Stimulated activated CD4-positive, alpha-beta T cell treated with anti-CD3 and anti-CD28 coated beads, Interleukin-15, amount 100 ng/mL, for 48 hours (primary cell): ENCODE results near the gene TP53.
"Not testable (repeated sequence)": the region's sequence is repeated elsewhere in the genome, so short reads cannot be mapped to it uniquely, and the experiment has no call there.

Source experiments
- DNase-seq, 2 donors: peaks; one replicate each; pipeline ENCODE4 v3.0.0-alpha.2; 2020; ENCODE audit warnings: low read depth in 2 of 2

The TP53 gene

DNA sequence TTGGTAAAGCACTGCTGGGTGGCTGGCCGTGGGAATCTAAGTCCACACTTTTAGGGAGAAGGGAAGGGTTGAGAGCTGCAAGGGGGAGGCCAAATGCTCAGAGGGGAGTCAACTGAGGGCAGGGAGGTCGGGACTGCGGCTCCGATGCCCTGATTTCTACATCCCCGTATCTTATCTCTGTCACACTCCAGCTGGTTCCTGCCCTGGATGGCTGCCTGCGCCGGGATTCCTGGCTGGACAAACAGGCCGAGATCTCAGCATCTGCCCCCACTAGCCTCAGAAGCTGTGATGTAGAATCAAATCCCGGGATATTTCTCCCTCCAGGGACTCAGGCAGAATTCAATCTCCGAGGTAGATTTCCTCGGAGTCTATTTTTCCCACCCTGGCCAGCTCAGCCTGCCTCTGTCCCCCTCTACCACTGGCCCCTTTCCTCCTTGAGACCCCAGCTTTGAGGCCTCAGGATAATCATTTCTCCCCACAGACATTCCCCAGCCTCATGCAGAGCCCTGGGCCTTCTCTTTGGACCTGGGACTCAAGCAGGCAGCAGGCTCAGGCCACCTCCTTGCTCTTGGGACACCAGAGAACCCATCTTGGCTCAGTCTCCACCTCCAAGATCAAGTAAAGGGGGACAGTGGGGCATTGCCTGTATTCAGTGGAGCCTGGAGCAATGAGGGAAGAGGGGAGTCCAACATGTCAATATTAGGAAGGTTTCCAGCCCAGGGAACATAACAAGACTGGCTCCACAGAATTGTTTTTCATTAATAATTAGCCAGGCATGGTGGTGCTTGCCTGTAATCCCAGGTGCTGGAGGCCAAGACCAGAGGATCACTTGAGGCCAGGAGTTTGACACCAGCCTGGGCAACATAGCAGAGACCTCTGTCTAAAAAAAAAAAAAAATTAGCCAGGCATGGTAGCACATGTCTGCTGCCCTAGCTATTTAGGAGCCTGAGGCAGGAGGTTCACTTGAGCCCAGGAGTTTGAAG, 55.6 kb downstream of the TP53 start:
- no peak for DNase-seq

DNA sequence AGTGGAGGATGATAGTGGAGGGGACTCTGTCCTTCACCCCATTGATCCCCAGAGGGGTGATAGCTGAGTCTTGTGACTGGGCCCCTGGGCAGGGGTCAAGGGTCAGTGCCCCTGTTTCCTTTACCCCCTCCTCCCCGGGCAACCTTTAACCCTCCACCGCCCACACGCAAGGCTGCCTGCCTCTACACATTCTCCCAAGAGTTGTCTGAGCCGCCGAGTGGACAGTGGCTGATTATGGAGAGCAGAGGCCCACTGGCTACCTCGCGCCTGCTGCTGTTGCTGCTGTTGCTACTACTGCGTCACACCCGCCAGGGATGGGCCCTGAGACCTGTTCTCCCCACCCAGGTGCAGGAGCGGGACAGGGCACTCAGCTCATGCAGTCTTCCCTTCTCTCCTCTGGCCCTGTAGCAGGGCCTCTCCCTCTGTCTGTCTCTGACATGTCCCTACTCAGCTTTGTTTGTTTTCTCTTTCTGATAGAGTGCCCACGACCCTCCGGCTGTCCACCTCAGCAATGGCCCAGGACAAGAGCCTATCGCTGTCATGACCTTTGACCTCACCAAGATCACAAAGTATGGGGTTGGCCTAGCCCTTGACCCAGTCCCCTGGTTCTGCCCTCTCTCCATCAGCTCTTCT, 57.2 kb downstream of the TP53 start, which contains the start of gene SHBG:
TSS of gene SHBG (plus strand) at position 197 of the 633 bp plus-strand sequence. CDS start at position 235, 38 bp downstream.
- no peak for DNase-seq

DNA sequence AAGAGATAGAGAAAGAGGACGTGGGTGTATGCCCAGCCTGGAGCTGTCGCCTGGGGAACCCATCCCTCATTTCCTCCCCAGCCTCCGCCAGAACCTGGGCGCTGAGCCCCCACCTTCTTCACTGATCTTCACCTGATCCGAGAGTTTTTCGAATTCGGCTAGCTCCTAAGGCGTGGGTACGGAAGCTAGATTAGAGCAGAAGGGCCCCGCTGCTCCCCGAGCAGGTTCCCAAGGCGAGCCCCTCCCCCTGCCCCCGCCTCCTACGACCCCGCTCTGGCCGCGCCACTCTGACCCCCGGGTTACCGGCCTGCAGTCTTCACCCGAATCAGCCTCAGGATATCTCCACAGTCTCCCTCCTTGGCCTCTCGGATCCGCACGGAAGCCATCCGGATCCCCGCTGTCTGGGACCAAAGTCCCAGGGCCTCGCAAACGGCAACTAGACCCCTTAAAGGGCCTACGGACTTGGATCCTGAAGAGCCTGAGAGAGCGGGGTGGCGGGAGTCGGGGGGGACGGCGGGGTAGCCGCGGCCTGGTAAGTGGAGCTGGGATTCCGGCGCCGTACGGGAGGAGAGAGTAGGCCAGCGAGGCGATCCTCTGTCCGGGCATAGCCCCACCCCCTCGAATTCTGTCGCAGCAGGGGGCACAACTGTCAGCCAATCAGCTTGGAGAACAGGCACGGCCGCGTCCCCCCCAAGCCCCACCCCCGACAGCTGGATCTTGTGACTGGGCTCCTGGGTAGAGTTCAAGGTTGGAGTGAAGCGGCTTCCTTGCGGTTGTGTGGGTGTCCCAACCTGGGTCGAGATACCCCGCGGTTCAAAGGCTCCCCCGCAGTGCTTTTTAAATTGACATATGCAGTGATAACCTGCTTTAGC, 59.8 kb downstream of the TP53 start, which contains the start of gene SAT2:
TSS of gene SAT2 (minus strand) at position 572 of the 872 bp plus-strand sequence. CDS start at position 386, 186 bp downstream.
- DNase-seq, result peak; percentile 71 to 86

DNA sequence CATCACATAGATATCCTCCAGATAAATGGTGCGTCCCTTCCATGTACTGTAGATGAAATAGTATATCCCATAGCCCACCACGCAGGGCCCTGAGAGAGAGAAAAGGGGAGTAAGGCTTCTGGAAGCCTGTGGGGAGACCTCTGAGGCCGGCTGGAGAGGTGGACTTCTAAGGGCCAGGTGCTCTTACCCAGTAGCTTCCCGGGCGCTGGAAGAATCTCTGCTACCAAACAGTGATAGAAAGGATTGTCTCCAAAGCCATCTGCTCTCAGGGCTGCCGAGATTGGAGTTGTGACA, 60.4 kb downstream of the TP53 start:
- DNase-seq, result no peak

DNA sequence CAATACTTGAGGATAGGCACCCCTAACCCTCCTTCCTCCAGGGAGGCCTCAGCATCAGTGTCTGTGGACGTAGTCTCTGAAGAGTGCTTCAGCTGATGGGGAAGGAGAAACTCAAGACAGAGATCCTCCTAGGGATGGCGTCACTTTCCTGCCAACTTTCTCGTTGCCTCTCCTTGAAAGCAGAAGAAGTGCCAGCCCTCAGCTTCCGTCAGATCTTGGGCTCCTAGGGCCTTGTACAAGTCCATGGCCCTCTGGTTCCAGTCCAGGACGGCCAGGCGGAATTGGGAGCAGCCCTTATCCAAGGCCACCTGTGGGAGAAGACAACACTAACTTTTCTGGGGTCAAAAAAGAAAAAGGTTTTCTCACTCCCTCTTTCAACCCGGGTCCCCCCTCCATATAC, 61.0 kb downstream of the TP53 start:
- no peak for DNase-seq

DNA sequence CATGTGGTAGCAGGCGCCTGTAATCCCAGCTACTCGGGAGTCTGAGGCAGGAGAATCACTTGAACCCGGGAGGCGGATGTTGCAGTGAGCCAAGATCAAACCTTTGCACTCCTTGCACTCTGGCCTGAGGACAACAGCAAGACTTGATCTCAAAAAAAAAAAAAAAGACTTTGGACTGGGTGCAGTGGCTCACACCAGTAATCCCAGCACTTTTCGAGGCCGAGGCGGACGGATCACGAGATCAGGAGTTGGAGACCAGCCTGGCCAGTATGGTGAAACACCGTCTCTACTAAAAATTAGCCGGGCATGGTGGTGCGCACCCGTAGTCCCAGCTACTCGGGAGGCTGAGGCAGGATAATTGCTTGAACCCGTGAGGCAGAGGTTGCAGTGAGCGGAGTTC, 61.5 kb downstream of the TP53 start:
- not testable (repeated sequence) for DNase-seq

DNA sequence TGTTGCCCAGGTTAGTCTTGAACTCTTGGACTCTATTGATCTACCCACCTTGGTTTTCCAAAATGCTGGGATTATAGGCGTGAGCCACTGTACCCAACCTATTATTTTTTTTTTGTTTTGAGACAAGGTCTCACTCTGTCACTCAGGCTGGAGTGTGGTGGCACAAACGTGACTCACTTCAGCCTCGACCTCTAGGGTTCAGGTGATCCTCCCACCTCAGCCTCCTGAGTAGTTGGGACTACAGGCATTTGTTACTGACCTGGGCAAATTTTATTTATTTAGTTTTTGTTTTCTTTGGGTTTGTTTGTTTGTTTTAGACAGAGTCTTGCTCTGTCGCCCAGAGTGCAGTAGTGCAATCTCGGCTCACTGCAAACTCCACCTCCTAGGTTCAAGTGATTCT, 63.6 kb downstream of the TP53 start:
- no peak for DNase-seq

DNA sequence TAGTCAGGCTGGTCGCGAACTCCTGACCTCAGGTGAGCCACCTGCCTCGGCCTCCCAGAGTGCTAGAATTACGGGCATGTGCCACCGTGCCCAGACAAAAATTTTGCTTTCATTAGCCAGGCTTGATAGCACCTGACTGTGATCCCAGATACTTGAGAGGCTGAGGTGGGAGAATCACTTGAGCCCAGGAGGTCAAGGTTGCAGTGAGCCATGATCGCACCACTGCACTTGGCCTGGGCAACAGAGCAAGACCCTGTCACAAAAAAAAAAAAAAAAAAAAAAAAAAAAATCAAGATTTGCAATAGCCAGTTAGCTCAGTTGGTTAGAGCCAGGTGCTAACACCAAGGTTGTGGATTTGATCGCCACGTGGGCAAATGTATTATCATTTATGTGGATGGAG, 66.5 kb downstream of the TP53 start:
- no peak for DNase-seq

DNA sequence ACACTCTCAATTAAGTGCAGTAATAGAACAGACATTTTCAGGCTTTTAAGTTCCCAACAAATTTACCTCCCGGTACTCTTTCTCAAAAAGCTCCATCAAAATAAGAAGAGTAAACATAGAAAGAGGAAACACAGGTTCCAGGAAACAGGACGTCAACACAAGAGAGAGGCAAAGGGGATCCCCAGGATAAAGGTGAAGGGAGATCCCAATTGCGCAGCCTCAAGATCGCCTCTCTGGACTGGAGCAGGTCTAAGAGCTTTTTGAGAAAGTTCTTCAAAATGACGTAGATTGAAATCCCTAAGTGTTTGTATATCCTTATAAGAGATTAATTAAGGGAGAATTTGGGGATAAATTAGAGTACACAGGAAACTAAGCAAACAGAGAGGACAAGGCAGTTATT, 68.7 kb downstream of the TP53 start:
- DNase-seq, result no peak
